Medulla oblongata (tissue), 1 donor: ENCODE measurements around the gene PFDN1.
"Not testable (repeated sequence)": the region's sequence is repeated elsewhere in the genome, so short reads cannot be mapped to it uniquely, and the experiment has no call there.

ENCODE experiments used
- DNase-seq: peaks from one replicate; pipeline ENCODE4 v3.0.0-alpha.2; 2015; ENCODE audit errors: extremely low spot score

The PFDN1 gene

DNA sequence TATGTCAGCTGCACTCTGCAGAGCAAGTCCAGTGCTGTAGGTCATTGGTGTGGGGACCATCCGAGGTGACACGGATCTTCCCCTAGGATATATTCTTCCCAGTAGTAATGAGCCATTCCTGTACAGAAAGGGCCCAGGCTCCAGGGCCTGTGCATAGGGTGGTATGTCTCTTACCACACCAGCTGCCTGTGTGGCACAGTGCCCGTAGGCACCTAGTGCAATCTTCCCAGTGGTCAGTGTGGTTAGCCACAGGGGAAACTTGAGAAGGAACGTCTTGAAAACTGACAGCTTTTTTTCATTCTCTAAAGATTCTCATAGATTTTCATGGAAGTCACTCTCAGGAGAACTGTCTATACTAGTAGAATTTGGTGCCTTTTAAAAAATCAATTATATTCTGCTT is 88.1 kb downstream of the PFDN1 start:
- peak; percentile 32 for DNase-seq

DNA sequence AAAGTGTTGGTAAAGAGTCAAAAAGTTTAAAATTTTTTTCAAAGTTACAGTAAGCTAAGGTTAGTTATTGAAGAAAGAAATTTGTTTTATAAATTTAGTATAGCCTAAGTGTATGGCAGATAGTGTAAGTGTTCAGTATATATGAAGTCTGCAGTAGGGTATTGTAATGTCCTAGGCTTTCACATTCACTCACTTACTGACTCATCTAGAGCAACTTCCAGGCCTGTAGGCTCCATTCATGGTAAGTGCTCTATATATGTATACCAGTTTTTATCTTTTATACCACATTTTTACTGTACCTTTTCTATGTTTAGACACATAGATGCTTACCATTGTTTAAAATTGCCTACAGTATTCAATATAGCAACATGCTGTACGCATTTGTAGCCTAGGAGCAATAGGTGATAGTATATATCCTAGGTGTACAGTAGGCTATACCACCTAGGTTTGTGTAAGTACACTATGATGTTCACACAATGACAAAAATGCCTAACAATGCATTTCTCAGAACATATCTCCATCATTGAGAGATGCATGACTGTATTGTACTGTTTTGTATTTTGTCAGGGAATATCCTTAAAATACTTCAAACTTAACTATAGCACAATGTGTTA is 89.4 kb downstream of the PFDN1 start:
- no peak for DNase-seq

DNA sequence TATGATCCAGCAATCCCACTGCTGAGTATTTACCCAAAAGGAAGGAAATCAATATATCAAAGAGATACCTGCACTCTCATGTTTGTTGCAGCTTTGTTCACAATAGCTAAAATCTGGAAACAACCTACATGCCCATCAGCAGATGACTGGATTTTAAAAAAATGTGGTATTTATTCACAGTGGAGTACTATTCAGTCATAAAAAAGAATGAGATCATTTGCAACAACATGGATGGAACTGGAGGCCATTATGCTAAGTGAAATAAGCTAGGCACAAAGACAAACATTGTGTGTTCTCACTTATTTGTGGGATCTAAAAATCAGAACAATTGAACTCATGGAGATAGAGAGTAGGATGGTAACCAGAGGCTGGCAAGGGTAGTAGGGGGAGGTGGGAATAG is 94.8 kb downstream of the PFDN1 start:
- DNase-seq, result no peak

DNA sequence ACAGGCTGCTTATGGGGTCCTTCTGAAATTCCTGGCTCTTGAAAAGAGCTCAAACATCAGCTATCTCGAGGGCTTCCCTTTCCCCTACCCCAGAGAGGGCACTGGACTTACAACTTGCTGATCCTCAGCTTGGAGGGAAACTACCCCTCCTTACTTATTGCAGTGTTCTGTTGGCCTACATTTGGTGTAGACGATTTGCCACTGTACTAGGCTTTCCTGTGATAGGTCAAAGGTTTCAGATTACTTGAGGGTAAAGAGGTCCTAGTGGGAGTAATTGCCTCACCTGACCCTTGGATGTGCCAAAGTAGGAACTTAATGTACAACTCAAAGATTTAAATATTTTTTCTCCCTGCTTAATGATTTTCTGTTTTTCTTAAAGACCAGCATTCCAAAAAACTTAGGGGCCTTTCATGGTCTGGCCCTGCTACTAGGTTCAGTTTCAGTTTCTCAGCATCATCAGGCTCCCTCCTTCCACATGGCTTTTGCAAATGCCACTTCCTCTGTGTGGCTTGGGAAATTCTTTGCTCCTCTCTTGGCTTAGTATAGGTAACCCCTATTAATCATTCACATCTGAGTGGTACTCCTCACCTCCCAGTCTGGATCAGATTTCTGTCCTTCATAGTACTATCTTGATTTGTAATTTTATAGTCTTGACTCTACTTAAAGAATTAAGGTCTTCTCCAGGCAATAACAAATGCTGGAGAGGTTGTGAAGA is 95.5 kb downstream of the PFDN1 start:
- DNase-seq, result no peak

DNA sequence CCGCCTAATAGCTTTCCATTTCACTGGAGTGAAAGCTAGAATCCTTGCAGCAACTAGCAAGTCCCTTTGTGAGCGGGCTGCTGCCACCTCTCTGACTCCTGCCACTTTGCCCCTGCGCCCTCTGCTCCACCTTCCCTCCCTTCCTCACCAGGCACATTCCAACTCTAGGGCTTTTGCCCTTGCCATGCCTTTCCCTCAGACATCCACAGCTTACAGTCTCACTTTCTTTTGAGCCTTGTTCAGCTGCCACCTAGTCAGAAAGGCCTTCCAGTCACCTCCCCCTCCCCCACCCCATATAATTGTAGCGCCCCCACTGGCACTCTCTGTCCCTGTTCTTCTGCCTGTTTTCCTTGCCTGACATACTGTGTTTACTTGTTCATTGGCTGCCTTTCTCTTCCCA is 96.9 kb downstream of the PFDN1 start:
- no peak for DNase-seq

DNA sequence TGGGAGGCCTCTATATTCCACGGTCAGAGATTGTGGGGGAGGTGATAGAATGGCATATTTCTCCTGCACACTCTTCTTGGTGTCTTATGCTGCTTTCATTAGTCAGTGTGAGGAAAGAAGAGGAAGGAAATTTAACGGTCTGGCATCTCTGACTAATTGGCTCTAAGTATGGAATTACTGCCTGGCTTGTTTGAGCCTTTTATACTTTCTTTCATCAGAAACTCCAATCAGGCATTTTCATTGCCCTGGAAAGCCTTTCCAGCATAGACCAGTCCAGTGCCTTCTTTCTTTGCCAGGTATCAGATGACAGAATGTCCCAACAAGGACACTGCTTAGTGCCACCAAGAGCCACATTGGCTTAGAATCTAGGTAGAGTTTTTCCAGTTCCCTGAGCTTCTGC is 97.7 kb downstream of the PFDN1 start:
- peak; percentile 38 for DNase-seq

DNA sequence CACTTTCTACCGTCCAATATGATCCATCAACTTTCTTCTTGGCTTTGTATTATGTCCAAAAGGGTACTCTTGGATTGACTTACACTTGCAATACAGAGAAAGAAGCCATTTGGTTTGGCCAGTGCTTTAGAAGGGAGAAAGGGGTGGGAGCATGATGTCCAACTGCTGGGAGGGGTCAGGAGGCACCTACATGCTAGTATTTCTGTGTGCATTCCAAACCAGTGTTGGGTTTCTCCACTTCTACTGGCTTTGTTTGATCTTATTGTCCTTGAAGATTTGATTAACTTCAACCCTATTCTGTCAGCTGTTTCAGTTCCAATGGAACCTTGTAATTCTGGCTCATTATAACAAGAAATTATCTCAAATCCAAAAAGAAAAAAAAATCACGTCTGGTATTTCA is 100.3 kb downstream of the PFDN1 start:
- no peak for DNase-seq

DNA sequence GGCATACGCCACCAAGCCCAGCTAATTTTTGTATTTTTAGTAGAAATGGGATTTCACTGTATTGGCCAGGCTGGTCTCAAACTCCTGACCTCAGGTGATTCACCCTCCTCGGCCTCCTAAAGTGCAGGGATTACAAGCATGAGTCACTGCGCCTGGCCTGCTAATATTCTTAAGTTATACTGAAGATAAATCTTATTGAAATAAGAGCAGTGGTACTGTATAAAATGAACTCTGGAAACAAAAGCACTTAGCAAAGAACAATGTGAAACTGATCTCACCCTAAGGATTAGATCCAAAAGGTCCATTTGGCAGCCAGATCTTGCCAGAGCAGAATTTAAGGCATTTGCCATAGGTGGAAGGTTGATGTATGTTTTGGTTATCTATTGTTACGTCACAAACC is 100.8 kb downstream of the PFDN1 start:
- DNase-seq, result no peak

DNA sequence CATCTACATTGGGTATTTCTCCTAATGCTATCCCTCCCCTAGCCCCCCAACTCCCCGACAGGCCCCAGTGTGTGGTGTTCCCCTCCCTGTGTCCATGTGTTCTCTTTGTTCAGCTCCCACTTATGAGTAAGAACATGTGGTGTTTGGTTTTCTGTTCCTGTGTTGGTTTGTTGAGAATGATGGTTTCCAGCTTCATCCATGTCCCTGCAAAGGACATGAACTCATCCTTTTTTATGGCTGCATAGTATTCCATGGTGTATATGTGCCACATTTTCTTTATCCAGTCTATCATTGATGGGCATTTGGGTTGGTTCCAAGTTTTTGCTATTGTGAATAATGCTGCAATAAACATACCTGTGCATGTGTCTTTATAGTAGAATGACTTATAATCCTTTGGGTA is 104.0 kb downstream of the PFDN1 start:
- DNase-seq, result not testable (repeated sequence)

DNA sequence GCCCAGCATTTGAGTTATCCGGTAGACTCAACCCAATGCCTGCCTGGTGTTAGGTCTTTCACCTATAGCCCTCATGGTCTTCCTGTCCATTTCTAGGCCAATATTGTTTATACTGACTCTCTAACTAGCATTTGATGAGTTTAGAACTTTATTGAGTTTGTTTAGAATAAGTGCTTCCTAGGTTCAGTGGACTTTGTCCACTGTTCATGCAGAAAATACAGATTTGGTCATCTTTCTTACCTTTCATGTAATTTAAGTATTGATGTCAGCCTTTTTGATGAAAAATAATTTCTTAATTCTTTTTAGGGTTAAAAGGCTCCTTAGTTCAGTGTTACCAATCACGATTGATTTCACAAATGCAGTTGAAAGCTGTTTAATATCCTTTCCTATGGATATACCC is 105.9 kb downstream of the PFDN1 start:
- no peak for DNase-seq

DNA sequence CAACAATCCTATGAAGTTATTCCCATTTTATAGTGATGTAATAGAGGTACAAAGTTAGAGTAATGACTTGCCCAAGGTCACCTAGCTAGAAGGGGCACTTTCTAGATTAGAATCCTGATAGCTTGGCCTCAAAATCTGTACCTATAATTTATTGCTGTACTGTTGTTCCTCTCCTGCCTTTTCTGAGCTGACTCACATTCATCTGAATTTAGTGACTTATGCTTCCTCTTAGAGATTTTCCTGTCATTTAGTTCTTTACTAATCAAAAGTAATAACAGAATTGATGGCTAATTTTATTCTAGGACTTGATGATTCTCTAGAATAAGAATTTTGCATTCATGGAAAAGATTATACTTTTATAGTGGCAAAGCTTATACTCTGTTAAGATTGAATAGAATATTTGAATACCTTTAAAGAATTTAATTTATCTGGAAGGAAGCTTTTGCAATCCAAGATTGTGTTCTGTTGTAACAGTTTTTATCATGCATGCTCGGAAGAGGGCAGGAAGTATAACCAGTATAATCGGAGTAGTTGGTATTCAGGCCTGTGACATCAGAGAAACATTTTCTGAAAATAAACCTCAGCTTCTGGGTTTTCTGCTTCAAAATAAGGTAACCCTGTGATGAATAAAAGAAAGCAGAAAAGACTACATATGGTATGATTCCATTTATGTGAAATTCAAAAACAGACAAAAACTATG is 106.6 kb downstream of the PFDN1 start:
- no peak for DNase-seq
